Measurements from ENCODE around the gene NPAS1.

The NPAS1 gene

GRCh38 chr19:47058621-47059022, 39.0 kb downstream of the NPAS1 start:
- Histone ChIP-seq H3K36me3 (ENCODE audit: control insufficient read depth in 5 of 5, insufficient read depth in 5 of 5, low read length in 5 of 5) (no peaks in the 10 kb centered on the region), H3K27ac (ENCODE audit: low read depth, low read length) (no peak overlapping the region), H3K4me1 (ENCODE audit: control insufficient read depth in 5 of 5, insufficient read depth in 5 of 5, low read length in 5 of 5) (no peaks in the 10 kb centered on the region), H3K4me3 (ENCODE audit: low read depth in 1 of 5, low read length in 5 of 5) (no peak overlapping the region), H3K9ac (ENCODE audit: low read length in 5 of 5) (no peak overlapping the region), H3K27me3 (ENCODE audit: control insufficient read depth in 5 of 5, insufficient read depth in 4 of 5, low read length in 5 of 5) (no peaks in the 10 kb centered on the region), H3K9me3 (ENCODE audit: control insufficient read depth in 5 of 5, low read length in 5 of 5) (no peaks in the 10 kb centered on the region)

- H3K9ac ChIP-seq (ENCODE audit: low read length in 5 of 5), result no peak overlapping the region
- no peak overlapping the region for H3K27ac ChIP-seq (ENCODE audit: low read depth, low read length)
- H3K27me3 ChIP-seq (ENCODE audit: control insufficient read depth in 5 of 5, insufficient read depth in 4 of 5, low read length in 5 of 5), result no peaks in the 10 kb centered on the region
- no peaks in the 10 kb centered on the region for H3K4me1 ChIP-seq (ENCODE audit: control insufficient read depth in 5 of 5, insufficient read depth in 5 of 5, low read length in 5 of 5)
- H3K36me3 ChIP-seq (ENCODE audit: control insufficient read depth in 5 of 5, insufficient read depth in 5 of 5, low read length in 5 of 5), result peaks cover 0 to 43% (median 41%) of the 10 kb centered on the region in 5 donors
- no peak overlapping the region for H3K4me3 ChIP-seq (ENCODE audit: low read depth in 1 of 5, low read length in 5 of 5)
- no peaks in the 10 kb centered on the region for H3K9me3 ChIP-seq (ENCODE audit: control insufficient read depth in 5 of 5, low read length in 5 of 5)
These were observed 44.2 kb downstream of the NPAS1 start for GRCh38 chr19:47063874-47064273.

- H3K27ac ChIP-seq (ENCODE audit: low read depth, low read length), result no peak overlapping the region
- H3K9ac ChIP-seq (ENCODE audit: low read length in 5 of 5), result no peak overlapping the region
- no peaks in the 10 kb centered on the region for H3K9me3 ChIP-seq (ENCODE audit: control insufficient read depth in 5 of 5, low read length in 5 of 5)
- no peaks in the 10 kb centered on the region for H3K27me3 ChIP-seq (ENCODE audit: control insufficient read depth in 5 of 5, insufficient read depth in 4 of 5, low read length in 5 of 5)
- H3K36me3 ChIP-seq (ENCODE audit: control insufficient read depth in 5 of 5, insufficient read depth in 5 of 5, low read length in 5 of 5), result peaks cover 0 to 56% (median 54%) of the 10 kb centered on the region in 5 donors
- H3K4me1 ChIP-seq (ENCODE audit: control insufficient read depth in 5 of 5, insufficient read depth in 5 of 5, low read length in 5 of 5), result no peaks in the 10 kb centered on the region
- H3K4me3 ChIP-seq (ENCODE audit: low read depth in 1 of 5, low read length in 5 of 5), result no peak overlapping the region
These were observed 45.6 kb downstream of the NPAS1 start for GRCh38 chr19:47065242-47065641.

GRCh38 chr19:47066376-47067214, 47.0 kb downstream of the NPAS1 start:
- Histone ChIP-seq H3K9me3 (ENCODE audit: control insufficient read depth in 5 of 5, low read length in 5 of 5) (no peaks in the 10 kb centered on the region), H3K27me3 (ENCODE audit: control insufficient read depth in 5 of 5, insufficient read depth in 4 of 5, low read length in 5 of 5) (no peaks in the 10 kb centered on the region), H3K9ac (ENCODE audit: low read length in 5 of 5) (no peak overlapping the region), H3K36me3 (ENCODE audit: control insufficient read depth in 5 of 5, insufficient read depth in 5 of 5, low read length in 5 of 5) (peaks cover 0 to 69% (median 68%) of the 10 kb centered on the region in 5 donors), H3K4me1 (ENCODE audit: control insufficient read depth in 5 of 5, insufficient read depth in 5 of 5, low read length in 5 of 5) (no peaks in the 10 kb centered on the region), H3K27ac (ENCODE audit: low read depth, low read length) (no peak overlapping the region), H3K4me3 (ENCODE audit: low read depth in 1 of 5, low read length in 5 of 5) (no peak overlapping the region)

- Histone ChIP-seq H3K4me3 (ENCODE audit: low read depth in 1 of 5, low read length in 5 of 5) (no peak overlapping the region), H3K4me1 (ENCODE audit: control insufficient read depth in 5 of 5, insufficient read depth in 5 of 5, low read length in 5 of 5) (no peaks in the 10 kb centered on the region), H3K9me3 (ENCODE audit: control insufficient read depth in 5 of 5, low read length in 5 of 5) (no peaks in the 10 kb centered on the region), H3K9ac (ENCODE audit: low read length in 5 of 5) (no peak overlapping the region), H3K36me3 (ENCODE audit: control insufficient read depth in 5 of 5, insufficient read depth in 5 of 5, low read length in 5 of 5) (peaks cover 0 to 75% (median 74%) of the 10 kb centered on the region in 5 donors), H3K27me3 (ENCODE audit: control insufficient read depth in 5 of 5, insufficient read depth in 4 of 5, low read length in 5 of 5) (no peaks in the 10 kb centered on the region), H3K27ac (ENCODE audit: low read depth, low read length) (no peak overlapping the region)
These were observed 47.7 kb downstream of the NPAS1 start for GRCh38 chr19:47067215-47067847.

- Histone ChIP-seq H3K9me3 (ENCODE audit: control insufficient read depth in 5 of 5, low read length in 5 of 5) (no peaks in the 10 kb centered on the region), H3K36me3 (ENCODE audit: control insufficient read depth in 5 of 5, insufficient read depth in 5 of 5, low read length in 5 of 5) (peaks cover 0 to 83% (median 80%) of the 10 kb centered on the region in 5 donors)
These were observed 48.6 kb downstream of the NPAS1 start for GRCh38 chr19:47068246-47068645.

GRCh38 chr19:47068876-47069406, 49.3 kb downstream of the NPAS1 start:
- no peak overlapping the region for H3K27ac ChIP-seq (ENCODE audit: low read depth, low read length)
- no peaks in the 10 kb centered on the region for H3K4me1 ChIP-seq (ENCODE audit: control insufficient read depth in 5 of 5, insufficient read depth in 5 of 5, low read length in 5 of 5)
- no peak overlapping the region for H3K4me3 ChIP-seq (ENCODE audit: low read depth in 1 of 5, low read length in 5 of 5)
- peaks cover 0 to 87% (median 83%) of the 10 kb centered on the region in 5 donors for H3K36me3 ChIP-seq (ENCODE audit: control insufficient read depth in 5 of 5, insufficient read depth in 5 of 5, low read length in 5 of 5)
- no peak overlapping the region for H3K9ac ChIP-seq (ENCODE audit: low read length in 5 of 5)
- H3K9me3 ChIP-seq (ENCODE audit: control insufficient read depth in 5 of 5, low read length in 5 of 5), result no peaks in the 10 kb centered on the region
- no peaks in the 10 kb centered on the region for H3K27me3 ChIP-seq (ENCODE audit: control insufficient read depth in 5 of 5, insufficient read depth in 4 of 5, low read length in 5 of 5)

More at GRCh38 chr19:47068246-47068645, 48.6 kb downstream of the NPAS1 start:
- Histone ChIP-seq H3K27me3 (ENCODE audit: control insufficient read depth in 5 of 5, insufficient read depth in 4 of 5, low read length in 5 of 5) (no peaks in the 10 kb centered on the region), H3K4me3 (ENCODE audit: low read depth in 1 of 5, low read length in 5 of 5) (no peak overlapping the region), H3K27ac (ENCODE audit: low read depth, low read length) (no peak overlapping the region), H3K9ac (ENCODE audit: low read length in 5 of 5) (no peak overlapping the region), H3K4me1 (ENCODE audit: control insufficient read depth in 5 of 5, insufficient read depth in 5 of 5, low read length in 5 of 5) (no peaks in the 10 kb centered on the region)

GRCh38 chr19:47069795-47070194, 50.2 kb downstream of the NPAS1 start:
- Histone ChIP-seq H3K9ac (ENCODE audit: low read length in 5 of 5) (no peak overlapping the region), H3K27ac (ENCODE audit: low read depth, low read length) (no peak overlapping the region), H3K4me1 (ENCODE audit: control insufficient read depth in 5 of 5, insufficient read depth in 5 of 5, low read length in 5 of 5) (peaks cover 0 to 7% (median 0%) of the 10 kb centered on the region in 5 donors), H3K36me3 (ENCODE audit: control insufficient read depth in 5 of 5, insufficient read depth in 5 of 5, low read length in 5 of 5) (peaks cover 0 to 92% (median 88%) of the 10 kb centered on the region in 5 donors), H3K9me3 (ENCODE audit: control insufficient read depth in 5 of 5, low read length in 5 of 5) (no peaks in the 10 kb centered on the region), H3K27me3 (ENCODE audit: control insufficient read depth in 5 of 5, insufficient read depth in 4 of 5, low read length in 5 of 5) (no peaks in the 10 kb centered on the region), H3K4me3 (ENCODE audit: low read depth in 1 of 5, low read length in 5 of 5) (no peak overlapping the region)

GRCh38 chr19:47070756-47071155, 51.1 kb downstream of the NPAS1 start:
- H3K27me3 ChIP-seq (ENCODE audit: control insufficient read depth in 5 of 5, insufficient read depth in 4 of 5, low read length in 5 of 5), result no peaks in the 10 kb centered on the region
- H3K4me3 ChIP-seq (ENCODE audit: low read depth in 1 of 5, low read length in 5 of 5), result no peak overlapping the region
- no peaks in the 10 kb centered on the region for H3K9me3 ChIP-seq (ENCODE audit: control insufficient read depth in 5 of 5, low read length in 5 of 5)
- peaks cover 0 to 12% (median 2%) of the 10 kb centered on the region in 5 donors for H3K4me1 ChIP-seq (ENCODE audit: control insufficient read depth in 5 of 5, insufficient read depth in 5 of 5, low read length in 5 of 5)
- H3K36me3 ChIP-seq (ENCODE audit: control insufficient read depth in 5 of 5, insufficient read depth in 5 of 5, low read length in 5 of 5), result peaks cover 0 to 92% (median 88%) of the 10 kb centered on the region in 5 donors
- H3K9ac ChIP-seq (ENCODE audit: low read length in 5 of 5), result no peak overlapping the region
- no peak overlapping the region for H3K27ac ChIP-seq (ENCODE audit: low read depth, low read length)

GRCh38 chr19:47071731-47072130, 52.1 kb downstream of the NPAS1 start:
- Histone ChIP-seq H3K27me3 (ENCODE audit: control insufficient read depth in 5 of 5, insufficient read depth in 4 of 5, low read length in 5 of 5) (no peaks in the 10 kb centered on the region), H3K27ac (ENCODE audit: low read depth, low read length) (no peak overlapping the region), H3K4me1 (ENCODE audit: control insufficient read depth in 5 of 5, insufficient read depth in 5 of 5, low read length in 5 of 5) (peaks cover 0 to 12% (median 2%) of the 10 kb centered on the region in 5 donors), H3K9ac (ENCODE audit: low read length in 5 of 5) (no peak overlapping the region), H3K4me3 (ENCODE audit: low read depth in 1 of 5, low read length in 5 of 5) (no peak overlapping the region), H3K9me3 (ENCODE audit: control insufficient read depth in 5 of 5, low read length in 5 of 5) (no peaks in the 10 kb centered on the region), H3K36me3 (ENCODE audit: control insufficient read depth in 5 of 5, insufficient read depth in 5 of 5, low read length in 5 of 5) (peaks cover 0 to 91% (median 86%) of the 10 kb centered on the region in 5 donors)
